Activated CD4-positive, alpha-beta T cell treated with anti-CD3 and anti-CD28 coated beads for 36 hours (primary cell): ENCODE data around the gene NRAP. TPM values are rescaled to one million over a fixed set of nuclear protein-coding genes. Genes with fewer than 3 reads are reported as not detected.

Experiments
- ATAC-seq: fragments of 200-7000 bp; cut with Tn5 transposase; one replicate; pipeline ENCODE4 v1.10.0; 2021; ENCODE audit warnings: mild to moderate bottlenecking, moderate library complexity
- CTCF ChIA-PET: fragments of 350-600 bp; sonication (Branson Sonifier 250); formaldehyde crosslinking; loops from one replicate; lab custom pipeline; 2021; ENCODE audit warnings: antibody characterized with exemption; lab: Charles Lee
- POLR2A ChIA-PET: fragments of 350-600 bp; sonication (Branson Sonifier 250); formaldehyde crosslinking; loops from one replicate; lab custom pipeline; 2021; ENCODE audit warnings: antibody characterized with exemption, inconsistent platforms; lab: Charles Lee
- DNase-seq: peaks from one replicate; pipeline ENCODE4 v3.0.0-alpha.2; 2020
- H3K27ac Mint-ChIP-seq: one replicate; pipeline ENCODE4 v1.8.0; 2021; ENCODE audit warnings: mixed read lengths
- H3K27me3 Mint-ChIP-seq: one replicate; pipeline ENCODE4 v1.8.0; 2021; ENCODE audit warnings: mixed read lengths
- H3K36me3 Mint-ChIP-seq: one replicate; pipeline ENCODE4 v1.8.0; 2021; ENCODE audit warnings: low read depth, mixed read lengths
- H3K4me1 Mint-ChIP-seq: one replicate; pipeline ENCODE4 v1.8.0; 2021; ENCODE audit warnings: mixed read lengths
- H3K4me3 Mint-ChIP-seq: one replicate; pipeline ENCODE4 v1.8.0; 2021; ENCODE audit warnings: mild to moderate bottlenecking, moderate library complexity, mixed read lengths
- H3K9me3 Mint-ChIP-seq: one replicate; pipeline ENCODE4 v1.8.0; 2021; ENCODE audit warnings: low read depth, mixed read lengths
- intact Hi-C, 2 experiments: fragments of 100-400 bp; cut with DNase I in 1 of 2; cut with micrococcal nuclease in 1 of 2; formaldehyde crosslinking; loops; one replicate each; pipeline versions ENCODE4 v1.14.2 to v1.15.1; 2022 to 2024; cut with DNase I, micrococcal nuclease
- total RNA-seq, 2 experiments: library from RNA; stranded (reverse); gene quantifications; one replicate each; pipeline ENCODE4 v1.2.3, GENCODE V29; 2021

NRAP gene
- total RNA-seq, 2 experiments from 2014 or later: not detected

DNA sequence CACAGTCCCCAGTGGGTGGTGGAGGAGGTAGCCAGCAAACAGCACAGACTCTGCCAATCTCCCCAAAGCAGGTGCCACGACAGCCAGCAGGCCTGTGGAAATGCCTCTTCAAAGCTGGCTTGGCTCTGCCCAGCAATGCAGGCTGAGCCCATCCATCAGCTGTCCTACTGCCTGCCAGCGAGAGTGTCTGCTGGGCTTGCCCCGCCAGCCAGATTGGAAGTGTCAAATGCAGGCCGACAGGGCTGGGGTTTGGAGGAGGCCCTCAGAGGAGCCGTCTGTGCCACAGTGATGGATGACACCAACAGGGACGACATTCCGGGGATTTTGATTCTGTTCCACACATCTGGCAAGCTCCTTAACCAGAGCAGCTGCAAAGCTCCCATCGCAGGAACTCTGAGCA lies 94.3 kb downstream of the NRAP start:
- ChIA-PET POLR2A (no interaction called here), CTCF (no interaction called here)
- no peak for ATAC-seq
- Mint-ChIP-seq H3K27ac (no peak overlapping the region), H3K27me3 (peaks cover 2% of the 10 kb centered on the region), H3K4me3 (no peak overlapping the region), H3K36me3 (no peaks in the 10 kb centered on the region), H3K4me1 (no peaks in the 10 kb centered on the region), H3K9me3 (no peaks in the 10 kb centered on the region)
- DNase-seq: no peak
- intact Hi-C loops: no loop called here

GRCh38 chr10:113566888-113567287 lies 97.0 kb downstream of the NRAP start:
- CTCF ChIA-PET: interaction anchor here (0.7 kb wide), 2 partner anchors 259 to 639 kb away, joined by 3 to 4 read pairs; no protein-coding TSS in a partner anchor
- H3K4me1 Mint-ChIP-seq: peaks cover 2% of the 10 kb centered on the region
- H3K9me3 Mint-ChIP-seq: no peaks in the 10 kb centered on the region
- ATAC-seq (no peak), DNase-seq (no peak)
- no peak overlapping the region for H3K27ac Mint-ChIP-seq
- H3K36me3 Mint-ChIP-seq: no peaks in the 10 kb centered on the region
- H3K27me3 Mint-ChIP-seq: peaks cover 2% of the 10 kb centered on the region
- intact Hi-C loops: no loop called here
- no peak overlapping the region for H3K4me3 Mint-ChIP-seq
- POLR2A ChIA-PET: no interaction called here

GRCh38 chr10:113565364-113565763 lies 98.5 kb downstream of the NRAP start:
- POLR2A ChIA-PET: no interaction called here
- intact Hi-C loops: no loop called here
- Mint-ChIP-seq H3K4me3 (no peak overlapping the region), H3K27me3 (peaks cover 2% of the 10 kb centered on the region), H3K36me3 (no peaks in the 10 kb centered on the region), H3K9me3 (no peaks in the 10 kb centered on the region), H3K4me1 (peaks cover 2% of the 10 kb centered on the region), H3K27ac (no peak overlapping the region)
- ATAC-seq: no peak
- DNase-seq: no peak
- CTCF ChIA-PET: interaction anchor here (1.8 kb wide), 1 partner anchor 10 kb away, joined by 5 read pairs; no protein-coding TSS in a partner anchor

GRCh38 chr10:113563306-113564088 lies 100.3 kb downstream of the NRAP start:
- DNase-seq (peak; percentile 84), ATAC-seq (peak; percentile 96)
- Mint-ChIP-seq H3K4me3 (peak overlapping the region; percentile 46), H3K27ac (no peak overlapping the region), H3K9me3 (no peaks in the 10 kb centered on the region), H3K27me3 (peaks cover 5% of the 10 kb centered on the region), H3K36me3 (no peaks in the 10 kb centered on the region), H3K4me1 (peaks cover 2% of the 10 kb centered on the region)
- ChIA-PET POLR2A (no interaction called here), CTCF (interaction anchor here (0.5 to 1.9 kb wide), 21 partner anchors 9 to 1180 kb away, joined by 3 to 10 read pairs (median 3); no protein-coding TSS in a partner anchor)
- intact Hi-C loops: loop anchor here in 1 of 2 experiments (1.0 to 5.0 kb wide), 6 partner anchors 42 to 1087 kb away; no protein-coding TSS in a partner anchor

DNA sequence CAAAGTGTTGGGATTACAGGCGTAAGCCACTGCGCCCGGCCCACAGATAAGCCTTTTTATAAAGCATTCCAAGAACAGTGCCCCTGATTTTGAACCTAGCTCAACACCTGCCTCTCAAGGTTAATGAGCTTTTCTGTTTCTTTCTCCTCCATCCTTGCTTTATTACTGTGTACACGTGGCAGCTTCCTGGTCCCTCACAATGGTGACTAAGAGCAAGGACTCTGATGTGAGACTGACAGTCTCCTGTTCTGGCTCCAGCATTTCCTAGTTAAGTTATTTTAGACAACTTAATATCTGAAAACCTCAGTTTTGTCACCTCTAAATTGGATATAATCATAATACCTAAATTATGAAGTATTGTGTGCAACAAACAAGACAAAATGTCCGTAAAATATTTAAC lies 101.1 kb downstream of the NRAP start:
- Mint-ChIP-seq H3K4me3 (no peak overlapping the region), H3K36me3 (no peaks in the 10 kb centered on the region), H3K9me3 (no peaks in the 10 kb centered on the region), H3K27ac (no peak overlapping the region), H3K27me3 (peaks cover 10% of the 10 kb centered on the region), H3K4me1 (peaks cover 5% of the 10 kb centered on the region)
- ATAC-seq (no peak), DNase-seq (no peak)
- intact Hi-C loops: loop anchor here in 1 of 2 experiments (1.0 to 5.0 kb wide), 6 partner anchors 41 to 1086 kb away; no protein-coding TSS in a partner anchor
- ChIA-PET CTCF (interaction anchor here (0.7 to 1.9 kb wide), 10 partner anchors 10 to 433 kb away, joined by 3 to 8 read pairs (median 4); no protein-coding TSS in a partner anchor), POLR2A (no interaction called here)

DNA sequence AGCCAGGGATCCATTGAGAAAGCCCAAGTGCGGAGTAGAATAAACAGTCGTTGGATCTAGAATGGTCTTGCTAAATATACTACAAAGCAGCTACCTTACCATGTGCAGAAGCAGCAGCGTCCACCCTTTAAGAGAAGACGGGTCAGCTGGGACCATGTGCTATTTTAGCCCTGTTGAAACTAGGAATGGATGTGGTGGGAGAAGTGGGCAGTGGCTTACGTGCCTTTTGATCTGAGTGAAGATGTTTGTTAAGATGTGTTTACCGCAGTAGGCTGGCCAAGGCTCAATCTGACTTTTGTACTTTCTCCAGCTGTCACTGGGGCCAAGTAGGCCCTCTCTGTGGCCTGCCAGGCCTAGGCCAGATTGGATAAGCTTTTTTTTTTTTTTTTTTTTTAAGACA lies 101.8 kb downstream of the NRAP start:
- H3K4me3 Mint-ChIP-seq: no peak overlapping the region
- no peaks in the 10 kb centered on the region for H3K36me3 Mint-ChIP-seq
- no peak for DNase-seq
- ChIA-PET CTCF (interaction anchor here (0.7 to 1.9 kb wide), 5 partner anchors 11 to 1737 kb away, joined by 3 to 8 read pairs (median 3); no protein-coding TSS in a partner anchor), POLR2A (no interaction called here)
- intact Hi-C loops: loop anchor here in 1 of 2 experiments (2.0 to 5.0 kb wide), 4 partner anchors 105 to 995 kb away; no protein-coding TSS in a partner anchor
- no peak overlapping the region for H3K27ac Mint-ChIP-seq
- no peaks in the 10 kb centered on the region for H3K9me3 Mint-ChIP-seq
- H3K4me1 Mint-ChIP-seq: peaks cover 5% of the 10 kb centered on the region
- H3K27me3 Mint-ChIP-seq: peaks cover 16% of the 10 kb centered on the region
- ATAC-seq: no peak

DNA sequence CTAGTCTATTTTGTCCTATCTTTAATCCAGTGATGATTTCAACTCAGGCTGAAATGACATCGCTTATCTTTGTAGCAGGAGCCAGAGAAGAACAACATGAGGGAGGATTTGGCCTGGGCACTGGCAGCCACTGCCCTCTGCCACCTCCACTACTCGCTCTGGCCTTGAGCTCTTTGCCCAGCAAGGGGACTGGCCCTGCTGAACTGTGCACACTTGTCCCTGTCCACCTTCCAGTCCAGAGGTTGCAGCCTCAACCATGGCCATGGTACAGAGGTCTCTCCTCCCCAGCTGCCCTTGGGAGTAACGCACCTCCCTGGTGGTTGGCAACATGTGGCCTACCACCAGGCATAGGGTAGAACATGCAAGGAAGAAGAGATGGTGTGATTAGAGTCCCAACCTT lies 102.6 kb downstream of the NRAP start:
- ChIA-PET POLR2A (no interaction called here), CTCF (interaction anchor here (0.7 kb wide), 1 partner anchor 1738 kb away, joined by 3 read pairs; no protein-coding TSS in a partner anchor)
- H3K9me3 Mint-ChIP-seq: no peaks in the 10 kb centered on the region
- H3K27me3 Mint-ChIP-seq: peaks cover 19% of the 10 kb centered on the region
- ATAC-seq: no peak
- H3K36me3 Mint-ChIP-seq: no peaks in the 10 kb centered on the region
- intact Hi-C loops: loop anchor here in 1 of 2 experiments (5.0 kb wide), 3 partner anchors 104 to 994 kb away; no protein-coding TSS in a partner anchor
- H3K4me3 Mint-ChIP-seq: no peak overlapping the region
- H3K4me1 Mint-ChIP-seq: peaks cover 5% of the 10 kb centered on the region
- no peak for DNase-seq
- no peak overlapping the region for H3K27ac Mint-ChIP-seq

DNA sequence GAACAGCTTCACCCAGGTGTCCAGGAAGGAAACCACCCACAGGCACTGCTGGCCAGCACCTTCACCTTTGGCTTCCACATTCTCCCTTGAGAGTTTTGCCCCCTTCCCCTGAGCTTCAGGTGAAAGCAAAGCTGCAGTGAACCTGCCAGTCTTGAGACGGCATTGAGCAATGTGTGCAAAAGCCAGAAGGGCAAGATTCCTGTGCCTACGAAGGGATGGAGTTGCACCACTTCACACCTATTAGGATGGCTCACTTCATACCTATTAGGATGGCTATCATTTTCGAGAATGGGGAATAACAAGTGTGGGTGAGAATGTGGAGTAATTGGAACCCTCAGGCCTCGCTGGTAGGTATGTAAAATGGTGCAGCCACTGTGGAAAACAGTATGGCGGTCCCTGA lies 103.8 kb downstream of the NRAP start:
- intact Hi-C loops: loop anchor here in 1 of 2 experiments (5.0 kb wide), 3 partner anchors 103 to 993 kb away; no protein-coding TSS in a partner anchor
- Mint-ChIP-seq H3K27me3 (peaks cover 19% of the 10 kb centered on the region), H3K36me3 (no peaks in the 10 kb centered on the region), H3K27ac (no peak overlapping the region), H3K4me3 (no peak overlapping the region), H3K9me3 (no peaks in the 10 kb centered on the region), H3K4me1 (peaks cover 5% of the 10 kb centered on the region)
- CTCF ChIA-PET: no interaction called here
- no peak for ATAC-seq
- POLR2A ChIA-PET: no interaction called here
- DNase-seq: no peak

DNA sequence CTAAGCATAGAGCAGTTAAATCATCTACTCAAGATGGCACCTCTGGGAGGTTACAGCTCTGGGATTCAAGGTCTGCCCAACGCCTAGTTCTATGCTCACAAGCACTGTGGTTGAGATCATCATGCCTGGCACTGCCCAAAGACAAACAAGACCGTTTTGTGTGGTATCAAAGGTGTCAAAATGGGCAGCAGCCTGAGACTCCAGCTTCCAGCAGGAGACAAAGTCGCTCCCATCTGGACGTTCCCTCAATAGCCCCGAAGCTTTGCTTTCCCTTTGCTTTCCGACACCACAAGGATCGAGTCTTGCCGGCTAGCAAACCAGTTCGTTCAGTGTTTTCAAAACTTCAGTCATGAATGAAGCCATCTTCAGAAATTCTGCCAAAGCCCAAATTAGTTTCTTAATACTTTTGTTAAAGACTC lies 105.9 kb downstream of the NRAP start:
- Mint-ChIP-seq H3K4me1 (peaks cover 3% of the 10 kb centered on the region), H3K9me3 (no peaks in the 10 kb centered on the region), H3K27ac (no peak overlapping the region), H3K27me3 (peaks cover 24% of the 10 kb centered on the region), H3K4me3 (no peak overlapping the region), H3K36me3 (no peaks in the 10 kb centered on the region)
- no peak for DNase-seq
- intact Hi-C loops: no loop called here
- ChIA-PET POLR2A (no interaction called here), CTCF (no interaction called here)
- no peak for ATAC-seq

- ChIA-PET POLR2A (no interaction called here), CTCF (no interaction called here)
- DNase-seq: no peak
- H3K4me1 Mint-ChIP-seq: peaks cover 3% of the 10 kb centered on the region
- no peak for ATAC-seq
- no peak overlapping the region for H3K27ac Mint-ChIP-seq
- peaks cover 24% of the 10 kb centered on the region for H3K27me3 Mint-ChIP-seq
- intact Hi-C loops: no loop called here
- no peaks in the 10 kb centered on the region for H3K36me3 Mint-ChIP-seq
- no peaks in the 10 kb centered on the region for H3K9me3 Mint-ChIP-seq
- no peak overlapping the region for H3K4me3 Mint-ChIP-seq
These were observed 106.4 kb downstream of the NRAP start for GRCh38 chr10:113557424-113557862.

DNA sequence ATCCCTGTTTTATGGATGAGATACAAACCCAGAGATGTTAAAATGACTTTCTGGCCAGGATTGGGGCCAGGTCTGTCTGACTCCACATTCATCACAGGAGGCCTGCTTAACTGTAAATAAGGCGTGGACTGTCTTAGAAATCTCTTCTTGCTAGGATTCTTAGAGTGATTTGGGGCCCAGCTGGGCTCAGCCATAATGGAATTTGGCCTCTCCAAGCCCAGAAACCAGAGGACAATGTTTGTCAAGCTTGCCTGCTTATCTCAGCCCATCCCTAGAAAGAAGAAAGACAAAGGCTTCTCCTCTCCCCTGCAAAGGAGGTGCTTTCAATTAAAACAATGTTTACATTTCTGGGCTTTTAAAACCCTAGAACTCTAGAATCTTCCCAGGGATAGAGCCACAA lies 108.1 kb downstream of the NRAP start:
- ChIA-PET POLR2A (no interaction called here), CTCF (interaction anchor here (0.9 to 2.3 kb wide), 3 partner anchors 8 to 289 kb away, joined by 3 to 10 read pairs (median 5); no protein-coding TSS in a partner anchor)
- Mint-ChIP-seq H3K27me3 (peaks cover 24% of the 10 kb centered on the region), H3K4me1 (peaks cover 3% of the 10 kb centered on the region), H3K27ac (no peak overlapping the region), H3K36me3 (no peaks in the 10 kb centered on the region), H3K4me3 (no peak overlapping the region), H3K9me3 (no peaks in the 10 kb centered on the region)
- intact Hi-C loops: no loop called here
- DNase-seq: no peak
- ATAC-seq: no peak
